WTC11 (cell line): ENCODE results near the gene NCAPH2.

Experiments used
- CREB1 ChIP-seq: sonication (generic); formaldehyde crosslinking; IDR thresholded peaks from 2 replicates; pipeline ENCODE4 v1.8.0; 2023; ENCODE audit warnings: mild to moderate bottlenecking, missing genetic modification reagents
- CTCF ChIP-seq: fragments of 200-600 bp; IDR thresholded peaks from 2 replicates; pipeline ENCODE4 v1.8.0; 2022; ENCODE audit warnings: antibody characterized with exemption
- HMGXB4 ChIP-seq: sonication (generic); formaldehyde crosslinking; IDR thresholded peaks from 2 replicates; pipeline ENCODE4 v1.8.1; 2023; ENCODE audit warnings: mild to moderate bottlenecking, moderate library complexity, missing genetic modification reagents
- NR2C2 ChIP-seq: sonication (generic); formaldehyde crosslinking; IDR thresholded peaks from 2 replicates; pipeline ENCODE4 v1.8.0; 2022; ENCODE audit warnings: mild to moderate bottlenecking, missing genetic modification reagents
- TEAD4 ChIP-seq: sonication (generic); formaldehyde crosslinking; IDR thresholded peaks from 2 replicates; pipeline ENCODE4 v1.8.0; 2022; ENCODE audit warnings: mild to moderate bottlenecking, missing genetic modification reagents

GRCh38 chr22:50536226-50536625 lies 28.2 kb downstream of the NCAPH2 start:
- TF ChIP-seq CREB1 (CRISPR knock-in tag), result no peak
- TF ChIP-seq TEAD4 (CRISPR knock-in tag), result no peak
- TF ChIP-seq NR2C2 (CRISPR knock-in tag), result no peak
- TF ChIP-seq CTCF, result no peak
- TF ChIP-seq HMGXB4 (CRISPR knock-in tag), result no peak
